GM19467 (cell line): ENCODE data around the gene SNX25.
"Not testable (repeated sequence)": the region's sequence is repeated elsewhere in the genome, so short reads cannot be mapped to it uniquely, and the experiment has no call there.

Experiments
- ATAC-seq: cut with Tn5 transposase; IDR thresholded peaks from one replicate; pipeline ENCODE4 v1.9.1; 2021; ENCODE audit warnings: mild to moderate bottlenecking, moderate library complexity; ENCODE audit not compliant: unreplicated experiment

The SNX25 gene

GRCh38 chr4:185227713-185228278, 18.4 kb downstream of the SNX25 start:
- ATAC-seq, result no peak

GRCh38 chr4:185229021-185229818, 19.8 kb downstream of the SNX25 start:
- ATAC-seq, result no peak

- no peak for ATAC-seq
Measured at GRCh38 chr4:185232370-185232769, 23.0 kb downstream of the SNX25 start.

- no peak for ATAC-seq
Measured at GRCh38 chr4:185235119-185235842, 25.9 kb downstream of the SNX25 start.

- no peak for ATAC-seq
Measured at GRCh38 chr4:185235843-185236503, 26.6 kb downstream of the SNX25 start.

- ATAC-seq, result no peak
Measured at GRCh38 chr4:185237175-185237574, 27.8 kb downstream of the SNX25 start.

GRCh38 chr4:185238215-185238681, 28.9 kb downstream of the SNX25 start:
- no peak for ATAC-seq

- no peak for ATAC-seq
Measured at GRCh38 chr4:185238750-185239149, 29.4 kb downstream of the SNX25 start.

GRCh38 chr4:185240486-185240885, 31.1 kb downstream of the SNX25 start:
- ATAC-seq, result not testable (repeated sequence)

- no peak for ATAC-seq
Measured at GRCh38 chr4:185242749-185243533, 33.5 kb downstream of the SNX25 start.

- no peak for ATAC-seq
Measured at GRCh38 chr4:185243879-185244278, 34.5 kb downstream of the SNX25 start.

GRCh38 chr4:185244763-185245162, 35.4 kb downstream of the SNX25 start:
- ATAC-seq, result no peak

- no peak for ATAC-seq
Measured at GRCh38 chr4:185246453-185246852, 37.1 kb downstream of the SNX25 start.

- ATAC-seq, result no peak
Measured at GRCh38 chr4:185247151-185247550, 37.8 kb downstream of the SNX25 start.

- no peak for ATAC-seq
Measured at GRCh38 chr4:185248393-185249039, 39.1 kb downstream of the SNX25 start.

- no peak for ATAC-seq
Measured at GRCh38 chr4:185249105-185249504, 39.7 kb downstream of the SNX25 start.

- ATAC-seq, result no peak
Measured at GRCh38 chr4:185254434-185254833, 45.0 kb downstream of the SNX25 start.

GRCh38 chr4:185255868-185256267, 46.5 kb downstream of the SNX25 start:
- ATAC-seq, result no peak

- no peak for ATAC-seq
Measured at GRCh38 chr4:185256446-185256845, 47.0 kb downstream of the SNX25 start.

- no peak for ATAC-seq
Measured at GRCh38 chr4:185257086-185257485, 47.7 kb downstream of the SNX25 start.
